ENCODE data around the gene AMPD1.

The AMPD1 gene

DNA sequence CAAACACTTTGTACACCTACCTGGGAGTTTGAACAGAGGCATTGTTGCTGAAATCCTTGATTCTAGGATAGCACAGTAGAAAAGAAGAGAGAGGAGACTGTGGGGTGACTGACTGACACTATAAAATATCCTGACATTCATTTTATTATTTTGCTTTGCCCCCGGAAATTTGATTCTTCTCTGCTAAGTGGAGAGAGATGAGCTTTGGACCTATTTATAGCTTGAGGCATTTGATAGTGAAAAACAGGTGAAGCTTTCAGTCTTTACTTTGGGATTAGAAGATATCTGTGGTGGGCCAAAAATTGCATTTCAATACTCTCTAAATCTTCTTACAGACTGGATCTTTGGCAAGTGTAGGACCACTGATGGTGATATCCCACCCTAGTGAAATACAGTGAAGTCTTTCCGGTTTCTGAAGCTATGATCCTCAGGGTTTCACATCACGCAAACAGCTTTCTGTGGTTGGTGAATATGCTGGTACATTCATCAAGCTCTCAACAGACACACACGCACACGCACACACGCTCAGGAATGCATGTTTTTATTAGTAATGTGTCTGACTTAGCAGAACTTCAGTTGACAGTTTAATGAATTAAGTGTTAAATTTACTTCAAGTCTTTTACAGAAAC lies at the start of gene AMPD1:
Gene AMPD1, minus strand, starts transcription at position 117 of the 629 bp plus-strand sequence. Its CDS starts 75 bp downstream, at position 42.
- DNase-seq (ENCODE audit: low spot score): no peak

DNA sequence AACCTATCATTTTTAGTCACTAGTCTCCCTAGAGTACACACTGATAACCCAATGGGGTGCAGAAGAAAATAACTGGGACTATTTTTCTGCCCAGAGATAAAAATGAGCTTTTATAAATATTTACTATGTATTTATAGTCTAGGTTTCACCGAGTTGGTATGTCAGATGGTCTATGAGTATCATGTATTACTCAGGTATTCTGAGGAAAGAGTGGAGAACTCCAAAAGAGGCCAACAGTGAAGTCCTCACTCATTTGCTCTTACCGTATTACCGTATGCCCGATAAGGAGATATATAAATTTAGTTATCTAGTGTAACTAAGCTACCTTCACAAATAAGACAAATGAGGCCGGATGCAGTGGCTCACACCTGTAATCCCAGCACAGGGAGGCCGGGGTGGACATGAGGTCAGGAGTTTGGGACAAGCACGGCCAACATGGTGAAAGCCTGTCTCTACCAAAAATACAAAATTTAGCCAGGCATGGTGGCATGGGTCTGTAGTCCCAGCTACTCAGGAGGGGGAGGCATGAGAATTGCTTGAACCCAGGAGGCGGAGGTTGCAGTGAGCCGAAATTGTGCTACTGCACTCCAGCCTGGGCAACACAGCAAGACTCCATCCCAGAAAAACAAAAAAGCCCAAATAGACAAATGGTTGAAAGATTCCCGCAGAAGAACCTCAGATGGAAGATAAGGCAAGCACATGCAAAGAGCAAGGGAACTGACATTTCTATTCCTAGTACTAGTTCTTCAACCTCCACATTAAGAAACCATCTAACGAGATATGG lies 46.8 kb upstream of the AMPD1 start:
- no peak for DNase-seq (ENCODE audit: low spot score)

DNA sequence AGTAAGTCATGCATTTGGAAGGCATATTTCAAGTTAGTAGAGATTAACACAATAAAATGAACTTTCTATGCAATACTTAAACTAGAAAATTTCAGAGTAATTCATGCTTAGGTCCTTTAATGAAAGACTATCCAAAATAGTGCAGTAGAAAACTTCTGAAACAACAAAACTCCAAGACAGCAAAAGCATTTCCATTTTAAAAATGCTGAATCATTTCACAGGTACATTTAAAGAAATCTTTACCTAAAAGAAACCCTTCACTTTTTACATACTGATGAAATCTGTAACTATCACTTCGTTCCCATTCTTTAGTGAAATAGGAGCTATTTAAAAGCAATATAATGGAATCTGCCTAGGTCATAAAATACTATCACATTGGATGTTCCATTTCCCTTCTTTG lies 45.0 kb upstream of the AMPD1 start:
- no peak for DNase-seq (ENCODE audit: low spot score)

DNA sequence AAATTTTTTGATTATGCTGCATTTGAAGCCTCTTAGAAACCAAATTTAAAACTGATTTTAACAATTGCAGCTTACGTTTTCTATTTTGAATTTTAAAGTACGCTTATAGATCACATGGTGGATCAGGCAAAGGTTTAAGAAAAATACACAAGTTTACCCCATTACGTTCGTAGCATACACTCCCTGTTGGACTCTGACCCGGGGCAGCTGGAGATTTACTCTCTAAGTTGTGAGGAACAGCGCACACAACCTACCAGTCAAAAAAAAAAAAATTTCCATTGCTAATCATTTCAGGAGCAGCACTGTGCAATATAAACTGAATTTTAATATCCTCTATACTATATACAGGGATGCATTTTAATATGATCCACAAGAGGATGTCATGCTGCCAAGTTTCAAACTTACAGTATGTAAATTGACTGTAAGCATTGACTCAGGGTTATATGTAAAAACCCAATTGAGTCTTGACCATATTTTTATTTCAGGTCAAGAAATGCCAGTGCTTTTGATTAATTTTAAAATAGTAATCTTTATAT lies 42.0 kb upstream of the AMPD1 start:
- DNase-seq (ENCODE audit: low spot score): no peak

DNA sequence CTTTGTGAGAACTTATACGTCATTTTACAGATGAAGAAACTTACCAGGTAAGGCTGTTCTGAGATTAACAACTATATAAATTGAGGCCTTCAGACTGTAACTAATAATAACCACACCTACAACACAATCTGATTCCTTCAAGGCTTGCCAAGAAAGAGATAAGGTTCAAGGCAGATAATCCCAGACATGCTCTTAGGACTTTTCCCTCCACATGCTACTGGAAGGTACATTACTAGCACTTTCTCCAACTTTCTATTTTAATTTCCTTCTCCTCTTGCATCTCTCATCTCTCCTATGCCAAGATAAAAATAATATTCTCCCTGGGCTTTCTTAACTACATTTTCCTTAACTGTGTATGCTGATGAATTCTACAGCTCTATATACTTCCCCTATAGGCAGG lies 40.1 kb upstream of the AMPD1 start:
- no peak for DNase-seq (ENCODE audit: low spot score)

DNA sequence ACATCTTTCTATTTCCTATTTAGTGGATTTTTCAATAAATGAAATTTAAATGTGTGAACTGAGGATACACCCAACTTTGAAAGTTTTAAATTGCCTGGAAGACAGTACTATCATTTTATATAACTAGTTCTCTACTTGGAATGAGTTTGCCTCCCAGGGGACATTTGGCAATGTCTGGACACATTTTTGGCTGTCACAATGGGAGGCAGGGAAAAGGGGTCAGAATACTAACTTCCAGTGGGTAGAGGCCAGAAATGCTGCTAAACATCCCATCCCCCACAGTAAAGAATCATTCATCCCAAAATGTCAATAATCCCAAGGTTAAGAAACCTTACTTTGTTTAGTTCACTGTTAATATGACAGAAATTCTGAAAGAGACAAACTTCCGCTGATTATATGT lies 34.4 kb upstream of the AMPD1 start:
- no peak for DNase-seq (ENCODE audit: low spot score)

DNA sequence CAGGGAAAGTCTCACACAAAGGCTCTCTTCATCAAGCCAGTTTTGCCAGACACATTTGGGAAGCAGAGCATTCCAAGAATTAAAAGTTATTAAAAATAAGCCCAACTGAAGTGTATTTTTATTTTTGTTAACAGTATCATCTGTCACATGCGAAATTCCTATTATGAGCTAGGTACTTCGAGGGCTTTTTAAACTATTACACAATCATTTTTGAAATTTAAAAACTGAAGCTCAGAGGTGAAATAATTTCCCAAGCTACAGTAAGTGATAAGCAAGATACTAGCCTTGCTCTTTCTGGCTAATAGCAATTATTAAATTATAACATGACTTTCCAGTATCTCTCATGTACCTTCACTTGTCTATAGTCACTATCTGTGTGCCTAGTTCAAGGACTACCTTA lies 33.2 kb upstream of the AMPD1 start:
- DNase-seq (ENCODE audit: low spot score): no peak

DNA sequence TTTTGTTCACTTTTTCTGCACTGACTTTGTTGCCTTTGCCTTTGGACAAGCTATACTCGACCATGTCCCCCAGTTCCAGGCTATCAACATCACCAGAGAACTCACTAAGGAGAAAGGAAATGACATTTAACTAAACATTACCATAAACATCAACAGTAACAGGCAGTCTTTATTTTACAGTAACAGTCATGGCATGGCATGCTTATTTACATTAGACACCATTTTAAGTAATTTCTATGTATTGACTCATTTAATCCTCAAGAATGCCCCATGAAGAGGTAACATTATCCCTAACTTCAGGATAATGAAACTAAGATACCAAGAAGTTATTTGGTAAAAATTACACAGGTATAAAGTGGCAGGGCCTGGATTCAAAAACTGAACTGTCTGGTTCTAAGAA lies 29.9 kb upstream of the AMPD1 start:
- DNase-seq (ENCODE audit: low spot score): no peak

DNA sequence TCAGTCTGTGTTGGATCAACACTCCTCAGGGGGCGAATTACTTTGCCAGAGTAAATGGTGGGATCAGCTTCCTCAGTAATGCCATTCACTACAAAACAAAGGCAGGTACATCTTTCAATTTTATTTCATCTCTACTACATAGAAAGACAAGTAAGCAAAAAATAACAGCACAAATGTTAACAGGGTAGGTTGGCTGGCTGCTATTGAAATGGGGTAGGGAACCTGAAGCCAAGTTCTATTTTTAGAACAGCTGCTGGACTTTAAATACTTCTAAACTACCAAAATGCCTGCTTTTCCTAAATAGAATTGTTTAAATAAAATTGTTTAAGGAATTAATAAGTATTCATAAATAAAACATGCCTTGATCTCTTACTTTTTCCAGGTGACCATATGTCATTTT lies 28.6 kb upstream of the AMPD1 start:
- DNase-seq (ENCODE audit: low spot score): no peak

DNA sequence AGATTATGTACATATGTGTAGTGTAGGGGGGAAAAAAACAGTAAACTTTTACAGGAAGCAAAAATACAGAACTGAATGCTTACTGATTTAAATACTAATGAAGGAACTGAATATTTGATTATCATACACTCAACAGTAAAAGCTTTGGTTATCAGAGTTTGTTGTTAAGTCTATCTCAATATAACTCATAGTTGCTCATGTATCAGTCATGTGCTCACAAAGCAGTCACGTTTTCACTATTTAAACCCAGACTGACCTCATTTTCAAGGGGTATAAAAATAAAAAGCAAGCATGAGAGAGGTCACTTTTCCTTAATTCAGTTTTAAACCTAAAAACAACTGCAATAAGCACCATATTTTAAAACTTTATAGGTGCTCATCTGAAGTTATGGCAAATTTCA lies 28.1 kb upstream of the AMPD1 start:
- DNase-seq (ENCODE audit: low spot score): no peak

DNA sequence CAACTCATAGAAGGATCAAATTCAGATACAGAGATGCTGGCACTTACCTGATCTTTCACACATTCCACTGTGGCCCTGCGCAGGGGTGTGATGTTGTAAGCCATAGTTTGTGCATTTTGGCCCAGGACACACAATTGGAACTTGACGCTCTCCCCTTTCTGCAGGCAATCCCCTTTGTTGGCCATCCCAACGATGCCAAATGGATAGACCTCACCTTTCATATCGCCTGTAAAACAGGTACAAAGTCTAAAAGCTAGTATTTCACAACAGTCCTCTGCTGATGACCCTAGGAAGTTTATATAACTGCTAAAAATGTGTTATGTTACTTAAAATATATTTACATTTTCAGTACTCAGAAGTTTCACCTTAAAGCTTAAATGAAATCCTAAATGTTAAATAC lies 25.1 kb upstream of the AMPD1 start:
- DNase-seq (ENCODE audit: low spot score): peak; percentile 36

DNA sequence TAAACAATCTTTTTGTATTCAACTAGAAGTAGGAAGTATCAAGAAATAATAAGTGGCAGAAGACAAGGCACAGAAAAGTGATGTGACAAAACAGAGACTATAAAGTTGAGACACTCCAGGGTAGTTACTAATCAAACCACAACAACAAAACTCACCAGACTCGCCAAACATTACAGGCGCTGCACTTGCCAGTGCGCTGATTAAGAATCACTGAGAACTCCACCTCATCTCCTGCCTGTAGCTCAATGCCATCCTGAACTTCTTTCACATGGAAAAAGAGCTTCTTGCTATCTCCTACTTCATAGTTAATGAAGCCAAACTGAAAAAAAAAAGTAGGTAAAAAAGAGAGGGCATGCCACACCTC lies 24.1 kb upstream of the AMPD1 start:
- no peak for DNase-seq (ENCODE audit: low spot score)

DNA sequence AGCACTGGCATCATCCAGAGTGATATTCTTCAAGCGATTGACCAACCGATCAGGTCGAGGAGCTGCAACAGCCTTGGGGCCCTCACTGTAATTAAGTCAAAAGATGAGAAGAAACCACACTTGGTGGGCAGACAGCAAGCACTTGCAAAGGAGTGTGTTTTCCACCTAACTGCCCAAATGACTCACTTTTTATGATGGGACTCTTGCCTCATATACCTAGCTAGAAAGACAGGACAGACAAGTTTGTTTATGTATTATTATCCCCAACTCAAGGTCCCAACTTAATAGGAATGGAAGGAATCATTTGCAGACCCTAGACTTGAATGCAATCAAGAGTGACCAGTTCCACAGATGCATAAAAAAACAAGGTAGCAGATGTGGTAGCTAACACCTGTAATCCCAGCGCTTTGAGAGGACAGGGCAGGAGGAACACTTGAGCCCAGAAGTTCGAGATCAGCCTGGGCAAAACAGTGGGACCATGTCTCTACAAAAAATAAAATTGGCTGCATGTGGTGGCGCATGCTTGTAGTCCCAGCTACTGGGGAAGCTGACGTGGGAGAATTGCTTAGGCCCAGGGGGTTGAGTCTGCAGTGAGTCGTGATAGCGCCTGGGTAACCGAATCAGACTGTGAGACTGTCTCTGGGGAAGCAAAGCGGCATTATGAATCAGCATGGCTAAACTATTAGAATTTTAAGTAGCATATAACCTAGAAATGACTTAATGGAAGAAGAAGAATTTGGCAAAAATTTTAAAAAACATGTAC lies 23.5 kb upstream of the AMPD1 start:
- DNase-seq (ENCODE audit: low spot score): no peak

DNA sequence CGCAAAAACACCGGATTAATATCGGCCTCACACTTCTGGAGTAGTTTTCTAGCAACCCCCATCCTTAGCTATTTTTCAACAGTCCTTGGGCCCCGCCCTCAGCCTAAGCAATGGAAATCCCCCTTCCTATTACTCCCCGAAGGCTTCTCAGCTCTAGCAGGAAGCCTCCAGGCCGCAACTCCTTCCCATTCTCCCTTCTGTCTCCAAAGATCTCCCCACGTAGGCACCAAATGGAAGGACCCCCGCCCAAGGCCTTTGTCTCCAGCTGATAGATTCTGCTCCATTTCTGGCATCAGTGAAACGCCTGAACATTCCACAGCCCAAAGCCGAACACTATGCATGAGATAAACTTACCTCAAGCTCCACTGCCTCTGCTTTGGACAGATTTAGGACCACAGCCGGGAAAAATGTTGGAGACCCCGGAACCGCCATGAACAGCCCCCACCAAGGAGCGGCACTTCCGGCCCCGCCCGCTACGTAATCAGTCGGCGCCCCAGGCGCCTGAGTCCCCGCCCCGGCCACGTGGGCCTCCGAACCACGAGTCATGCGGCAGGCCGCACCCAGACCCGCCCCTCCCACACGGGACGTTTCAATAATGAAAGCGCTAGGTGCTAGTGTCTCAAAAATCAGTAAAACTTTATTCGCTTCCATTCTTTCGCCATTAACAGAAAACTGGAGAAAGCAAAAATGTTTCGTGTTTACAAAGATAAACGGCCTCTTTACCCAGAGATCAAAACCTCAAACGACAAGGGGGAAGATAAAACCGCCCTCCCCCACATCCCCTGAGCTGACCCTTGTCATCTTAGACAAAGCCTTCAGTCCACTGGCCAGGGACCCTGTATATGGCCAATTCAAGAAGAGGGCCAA lies 21.2 kb upstream of the AMPD1 start, which contains the start of gene NRAS:
Gene NRAS, minus strand, starts transcription at position 468 of the 867 bp plus-strand sequence. CDS start 611 bp downstream, outside the sequence.
- peak; percentile 73 for DNase-seq (ENCODE audit: low spot score)

DNA sequence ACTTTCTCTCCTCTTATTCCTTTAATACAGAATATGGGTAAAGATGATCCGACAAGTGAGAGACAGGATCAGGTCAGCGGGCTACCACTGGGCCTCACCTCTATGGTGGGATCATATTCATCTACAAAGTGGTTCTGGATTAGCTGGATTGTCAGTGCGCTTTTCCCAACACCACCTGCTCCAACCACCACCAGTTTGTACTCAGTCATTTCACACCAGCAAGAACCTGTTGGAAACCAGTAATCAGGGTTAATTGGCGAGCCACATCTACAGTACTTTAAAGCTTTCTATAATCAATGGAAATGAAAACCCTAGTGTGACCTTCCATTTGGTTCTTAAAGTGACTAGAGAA lies 20.6 kb upstream of the AMPD1 start:
- DNase-seq (ENCODE audit: low spot score): no peak

DNA sequence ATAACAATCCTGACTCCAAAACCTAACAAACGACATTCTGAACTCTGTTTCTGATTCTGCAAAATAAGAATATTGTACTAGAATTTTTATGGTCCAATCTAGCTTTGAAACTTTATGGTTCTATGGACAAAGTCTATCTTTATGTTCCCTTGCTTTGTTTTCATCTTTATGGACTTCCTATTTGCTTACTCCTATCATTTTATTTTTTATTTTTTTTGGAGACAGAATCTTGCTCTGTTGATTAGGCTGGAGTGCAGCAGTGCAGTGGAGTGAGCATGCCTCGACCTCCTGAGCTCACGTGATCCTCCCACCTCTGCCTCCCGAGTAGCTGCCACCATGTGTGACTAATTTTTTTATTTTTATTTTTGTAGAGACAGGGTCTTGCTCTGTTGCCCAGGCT lies 17.6 kb upstream of the AMPD1 start:
- no peak for DNase-seq (ENCODE audit: low spot score)

DNA sequence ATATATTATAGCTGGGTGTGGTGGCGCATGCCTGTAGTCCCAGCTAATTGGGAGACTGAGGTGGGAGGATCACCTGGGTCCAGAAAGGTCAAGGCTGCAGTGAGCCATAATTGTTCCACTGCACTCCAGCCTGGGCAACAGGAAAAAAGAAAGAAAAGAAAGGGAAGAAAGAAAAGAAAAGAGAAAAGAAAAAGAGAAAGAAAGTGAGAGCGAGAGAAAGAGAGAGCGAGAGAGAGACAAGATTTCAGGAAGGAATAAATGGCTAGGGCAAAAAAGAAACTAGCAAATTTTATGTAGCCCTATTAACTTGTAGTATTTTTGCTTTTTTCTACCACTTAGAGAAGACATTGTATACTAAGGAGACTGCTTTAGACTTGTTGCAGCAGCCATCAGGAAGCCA lies 15.0 kb upstream of the AMPD1 start:
- DNase-seq (ENCODE audit: low spot score): no peak

DNA sequence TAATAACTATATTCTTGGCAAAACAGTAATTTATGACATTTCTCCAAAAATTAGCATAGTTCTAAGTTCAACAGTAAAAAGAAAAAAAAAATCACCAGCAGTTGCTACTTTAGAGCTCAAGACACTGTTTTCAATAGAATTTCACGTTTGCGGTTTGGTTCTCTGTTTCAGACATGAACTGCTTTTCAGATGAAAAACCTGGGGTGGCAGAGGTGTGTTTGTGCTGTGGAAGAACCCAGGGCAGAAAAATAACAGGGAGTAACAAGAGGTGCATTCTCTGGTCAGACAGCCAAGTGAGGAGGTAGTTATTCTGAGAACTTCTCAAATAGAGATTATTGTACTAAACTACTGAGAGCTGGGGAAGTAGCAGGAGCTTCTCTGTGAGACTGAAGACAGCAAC lies 12.3 kb upstream of the AMPD1 start:
- DNase-seq (ENCODE audit: low spot score): no peak

DNA sequence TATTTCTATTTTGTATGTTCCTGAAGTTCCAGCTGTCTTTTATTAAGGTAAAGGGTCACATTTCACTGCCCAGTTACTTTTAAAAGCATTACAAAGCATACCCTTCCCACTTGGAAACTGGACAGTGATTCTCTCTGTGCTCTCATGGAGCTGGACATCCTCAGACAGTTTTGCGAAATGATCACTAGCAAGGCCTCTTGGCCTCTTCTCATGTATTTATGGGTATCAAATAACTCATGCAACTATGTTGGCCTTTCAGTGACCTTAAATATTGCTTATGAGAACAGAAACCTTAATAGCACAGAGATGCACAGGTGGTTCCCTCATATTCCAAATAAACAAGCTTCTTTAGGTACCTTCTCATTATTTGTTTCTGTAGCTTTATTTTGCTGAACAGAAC lies 7.9 kb upstream of the AMPD1 start:
- no peak for DNase-seq (ENCODE audit: low spot score)

DNA sequence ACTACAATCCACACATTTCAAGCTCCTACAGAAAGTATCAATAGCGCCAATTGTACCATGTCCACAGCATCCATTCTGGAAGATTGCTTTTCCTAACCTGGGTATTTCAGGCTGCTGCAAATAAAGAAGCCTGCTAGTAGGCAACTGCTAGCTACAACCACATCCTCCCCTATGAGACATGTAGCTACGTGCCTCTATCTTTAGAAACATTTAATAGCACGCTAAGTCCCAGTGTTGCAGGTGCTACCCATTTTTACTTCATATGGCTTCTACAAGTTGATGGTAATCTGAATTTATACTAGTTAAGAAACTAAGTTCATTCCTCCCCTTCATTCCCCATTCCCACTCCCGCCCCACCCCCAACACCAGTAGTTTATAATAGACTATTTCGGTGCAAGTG lies 7.4 kb upstream of the AMPD1 start:
- no peak for DNase-seq (ENCODE audit: low spot score)

DNA sequence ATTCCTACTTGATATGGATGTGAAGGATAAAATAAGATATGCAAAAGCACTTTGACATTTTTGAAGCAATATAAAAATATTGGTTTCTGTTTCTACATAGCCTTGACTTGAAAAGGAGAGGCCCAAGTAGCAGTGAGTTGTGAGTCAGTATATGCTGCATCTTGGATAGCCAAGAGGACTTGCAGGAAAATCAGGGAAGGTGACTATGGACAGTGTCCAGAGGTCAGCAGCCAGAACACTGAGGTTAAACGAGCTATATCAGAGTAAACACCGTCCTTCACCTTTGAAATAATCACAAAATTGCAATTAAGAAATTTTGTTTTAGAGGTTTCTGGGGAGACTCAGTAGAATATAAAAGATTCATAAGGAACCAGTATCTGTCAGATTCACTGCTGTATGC lies 6.6 kb upstream of the AMPD1 start:
- DNase-seq (ENCODE audit: low spot score): no peak

DNA sequence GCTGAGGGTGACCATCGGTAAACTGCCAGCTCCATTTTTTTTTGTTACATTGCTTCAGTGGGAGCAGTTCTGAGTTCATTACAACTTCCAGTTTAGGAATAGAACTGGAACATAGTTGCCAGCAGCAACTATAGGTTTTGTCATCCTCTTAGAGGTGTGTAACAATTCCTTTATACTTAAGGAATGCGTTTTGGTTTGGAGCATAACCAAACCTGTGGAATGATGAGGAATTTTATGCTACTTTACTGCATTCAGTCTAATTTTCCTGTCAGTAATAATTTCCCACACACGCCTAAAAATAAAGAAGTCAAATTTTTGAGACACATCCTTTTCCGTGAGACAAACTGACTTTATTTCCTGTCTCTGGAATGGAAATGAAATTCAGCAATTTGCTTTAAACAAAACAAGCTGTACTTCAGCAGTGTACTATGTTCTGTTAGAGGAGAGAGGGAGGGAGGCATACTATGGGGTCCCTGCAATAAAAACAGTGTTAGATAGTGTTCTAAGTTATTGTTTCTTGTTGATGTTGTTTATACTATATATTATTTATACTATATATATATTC lies 4.8 kb upstream of the AMPD1 start:
- DNase-seq (ENCODE audit: low spot score): no peak
